ENCODE results near the gene TTLL6.

DNA sequence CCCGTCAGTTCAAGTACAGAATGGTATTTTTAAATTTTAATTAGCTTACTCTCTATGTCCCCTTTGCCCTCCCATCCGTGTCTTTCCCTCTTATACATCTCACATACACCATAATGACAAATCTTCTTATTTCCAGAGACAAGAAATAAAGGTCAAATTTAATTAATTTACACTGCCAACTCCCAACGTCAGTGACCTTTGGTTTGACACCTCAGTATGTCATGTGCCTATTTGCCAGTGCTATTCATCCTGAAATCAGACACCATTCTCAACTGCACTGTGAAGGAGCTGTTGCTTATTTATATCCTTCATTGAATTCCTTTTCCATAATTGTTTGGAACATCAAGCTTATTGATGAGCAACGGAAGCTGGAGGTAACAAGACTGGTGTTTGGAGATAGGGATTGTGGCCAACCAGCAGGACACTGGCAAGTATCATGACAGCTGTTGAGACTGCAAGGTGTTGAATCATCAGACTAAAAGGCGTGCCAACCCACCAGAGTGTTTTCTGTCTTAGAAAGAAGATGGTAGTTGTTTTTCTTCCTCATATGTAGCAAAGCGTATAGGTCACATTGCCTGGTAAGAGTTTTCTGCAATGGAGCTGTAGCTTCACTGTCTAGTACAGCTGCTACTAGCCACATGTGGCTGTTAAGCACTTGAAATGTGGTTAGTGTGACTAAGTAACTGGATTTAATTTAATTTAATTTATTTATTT is 26.3 kb upstream of the TTLL6 start:
- TF ChIP-seq, protein P1, sequence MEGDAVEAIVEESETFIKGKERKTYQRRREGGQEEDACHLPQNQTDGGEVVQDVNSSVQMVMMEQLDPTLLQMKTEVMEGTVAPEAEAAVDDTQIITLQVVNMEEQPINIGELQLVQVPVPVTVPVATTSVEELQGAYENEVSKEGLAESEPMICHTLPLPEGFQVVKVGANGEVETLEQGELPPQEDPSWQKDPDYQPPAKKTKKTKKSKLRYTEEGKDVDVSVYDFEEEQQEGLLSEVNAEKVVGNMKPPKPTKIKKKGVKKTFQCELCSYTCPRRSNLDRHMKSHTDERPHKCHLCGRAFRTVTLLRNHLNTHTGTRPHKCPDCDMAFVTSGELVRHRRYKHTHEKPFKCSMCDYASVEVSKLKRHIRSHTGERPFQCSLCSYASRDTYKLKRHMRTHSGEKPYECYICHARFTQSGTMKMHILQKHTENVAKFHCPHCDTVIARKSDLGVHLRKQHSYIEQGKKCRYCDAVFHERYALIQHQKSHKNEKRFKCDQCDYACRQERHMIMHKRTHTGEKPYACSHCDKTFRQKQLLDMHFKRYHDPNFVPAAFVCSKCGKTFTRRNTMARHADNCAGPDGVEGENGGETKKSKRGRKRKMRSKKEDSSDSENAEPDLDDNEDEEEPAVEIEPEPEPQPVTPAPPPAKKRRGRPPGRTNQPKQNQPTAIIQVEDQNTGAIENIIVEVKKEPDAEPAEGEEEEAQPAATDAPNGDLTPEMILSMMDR (IDR thresholded peaks at IDR 0.05; ENCODE audit: control extremely low read depth in 1 of 3, insufficient read depth in 1 of 3, low read depth in 1 of 3, low read length in 3 of 3), result no peak
- no peak for TF ChIP-seq POLR2A (IDR thresholded peaks at IDR 0.05; ENCODE audit: control extremely low read depth in 1 of 2, low read depth in 2 of 2, low read length in 2 of 2)
- TF ChIP-seq, protein P2, sequence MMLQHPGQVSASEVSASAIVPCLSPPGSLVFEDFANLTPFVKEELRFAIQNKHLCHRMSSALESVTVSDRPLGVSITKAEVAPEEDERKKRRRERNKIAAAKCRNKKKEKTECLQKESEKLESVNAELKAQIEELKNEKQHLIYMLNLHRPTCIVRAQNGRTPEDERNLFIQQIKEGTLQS (IDR thresholded peaks at IDR 0.05; ENCODE audit: insufficient read depth, low read depth, low read length), result no peak
- no peak for TF ChIP-seq SIN3A (conservative IDR thresholded peaks at IDR 0.05 in 1 of 2, IDR thresholded peaks at IDR 0.05 in 1 of 2; ENCODE audit: low read depth in 1 of 2, low read length in 2 of 2)
- TF ChIP-seq GTF2F1 (IDR thresholded peaks at IDR 0.05; ENCODE audit: borderline replicate concordance, low read depth, low read length), result no peak
- no peak for TF ChIP-seq RXRA (IDR thresholded peaks at IDR 0.05; ENCODE audit: insufficient read depth, low read depth, low read length)
- TF ChIP-seq ZNF274 (IDR thresholded peaks at IDR 0.05; ENCODE audit: borderline replicate concordance, extremely low read depth, low read length), result no peak
